Measurements from ENCODE around the gene R3HDM2.

Gene R3HDM2

DNA sequence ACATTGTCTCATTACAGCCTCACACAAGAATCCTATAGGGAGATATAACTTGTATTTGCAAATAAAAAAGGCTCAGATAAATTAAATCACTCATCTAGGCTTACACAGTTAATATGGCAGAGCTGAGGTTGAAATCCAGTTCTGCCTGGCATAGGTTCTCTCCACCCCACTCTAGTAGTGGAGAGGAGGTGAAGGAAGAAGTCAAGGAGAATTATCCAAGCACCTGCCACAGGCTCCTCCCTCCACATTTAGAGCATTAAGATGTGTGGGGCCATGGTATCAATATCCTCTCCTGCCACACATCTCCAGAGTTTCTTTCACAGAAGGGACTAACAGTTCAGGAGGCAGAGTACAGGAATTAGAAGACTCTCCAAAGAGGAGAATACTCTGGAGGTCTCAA lies 157.3 kb downstream of the R3HDM2 start:
- H3K4me3 ChIP-seq (ENCODE audit: low read depth, low read length): no peak overlapping the region
- DNase-seq (ENCODE audit: low read depth): no peak
- TF ChIP-seq, protein P1, sequence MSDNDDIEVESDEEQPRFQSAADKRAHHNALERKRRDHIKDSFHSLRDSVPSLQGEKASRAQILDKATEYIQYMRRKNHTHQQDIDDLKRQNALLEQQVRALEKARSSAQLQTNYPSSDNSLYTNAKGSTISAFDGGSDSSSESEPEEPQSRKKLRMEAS (IDR thresholded peaks at IDR 0.05; ENCODE audit: low read depth, low read length): no peak
- no peak for TF ChIP-seq CTCF (IDR thresholded peaks at IDR 0.05; ENCODE audit: low read depth, low read length)
- TF ChIP-seq POLR2A (IDR thresholded peaks at IDR 0.05; ENCODE audit: extremely low read depth, insufficient read length): no peak

GRCh38 chr12:57272337-57273151 lies 158.3 kb downstream of the R3HDM2 start:
- no peak overlapping the region for H3K4me3 ChIP-seq (ENCODE audit: low read depth, low read length)
- TF ChIP-seq MYC (IDR thresholded peaks at IDR 0.05; ENCODE audit: low read depth, low read length) (no peak), POLR2A (IDR thresholded peaks at IDR 0.05; ENCODE audit: extremely low read depth, insufficient read length) (no peak), CTCF (IDR thresholded peaks at IDR 0.05; ENCODE audit: low read depth, low read length) (no peak)
- TF ChIP-seq, protein P1 (IDR thresholded peaks at IDR 0.05; ENCODE audit: low read depth, low read length): no peak
- DNase-seq (ENCODE audit: low read depth): no peak

GRCh38 chr12:57270966-57271470 lies 159.8 kb downstream of the R3HDM2 start:
- TF ChIP-seq POLR2A (IDR thresholded peaks at IDR 0.05; ENCODE audit: extremely low read depth, insufficient read length) (no peak), CTCF (IDR thresholded peaks at IDR 0.05; ENCODE audit: low read depth, low read length) (peak; percentile 13), MYC (IDR thresholded peaks at IDR 0.05; ENCODE audit: low read depth, low read length) (no peak)
- TF ChIP-seq, protein P1 (IDR thresholded peaks at IDR 0.05; ENCODE audit: low read depth, low read length): no peak
- H3K4me3 ChIP-seq (ENCODE audit: low read depth, low read length): no peak overlapping the region
- DNase-seq (ENCODE audit: low read depth): peak; percentile 18

- no peak overlapping the region for H3K4me3 ChIP-seq (ENCODE audit: low read depth, low read length)
- TF ChIP-seq MYC (IDR thresholded peaks at IDR 0.05; ENCODE audit: low read depth, low read length): no peak
- TF ChIP-seq, protein P1 (IDR thresholded peaks at IDR 0.05; ENCODE audit: low read depth, low read length): no peak
- TF ChIP-seq CTCF (IDR thresholded peaks at IDR 0.05; ENCODE audit: low read depth, low read length): no peak
- no peak for TF ChIP-seq POLR2A (IDR thresholded peaks at IDR 0.05; ENCODE audit: extremely low read depth, insufficient read length)
- peak; percentile 21 for DNase-seq (ENCODE audit: low read depth)
These were observed 162.6 kb downstream of the R3HDM2 start for GRCh38 chr12:57268264-57268663.

DNA sequence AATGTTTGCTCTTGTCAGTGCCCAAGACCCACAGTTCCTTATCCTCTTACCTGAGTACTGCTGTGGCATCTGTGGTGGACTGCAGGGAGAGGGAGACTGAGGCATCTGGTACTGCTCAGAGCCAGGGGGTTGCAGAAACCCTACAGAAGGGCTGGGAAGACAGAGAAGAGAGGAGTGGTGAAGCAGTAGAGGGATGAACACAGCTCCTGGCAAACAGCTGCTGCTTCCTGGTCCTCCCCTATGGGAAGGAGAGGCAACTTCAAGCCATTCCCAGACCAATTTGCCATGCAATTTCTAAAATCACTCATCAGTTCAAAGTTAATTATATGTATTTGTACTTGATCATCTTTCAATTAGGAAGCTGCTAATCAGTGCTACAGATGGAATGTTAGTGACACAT lies 164.2 kb downstream of the R3HDM2 start:
- no peak for DNase-seq (ENCODE audit: low read depth)
- TF ChIP-seq, protein P1 (IDR thresholded peaks at IDR 0.05; ENCODE audit: low read depth, low read length): no peak
- TF ChIP-seq CTCF (IDR thresholded peaks at IDR 0.05; ENCODE audit: low read depth, low read length) (no peak), MYC (IDR thresholded peaks at IDR 0.05; ENCODE audit: low read depth, low read length) (no peak), POLR2A (IDR thresholded peaks at IDR 0.05; ENCODE audit: extremely low read depth, insufficient read length) (no peak)
- H3K4me3 ChIP-seq (ENCODE audit: low read depth, low read length): no peak overlapping the region
